SH-SY5Y (cell line): ENCODE measurements around the gene APOC3.

Source experiments
- GATA2 ChIP-seq: IDR thresholded peaks from 2 replicates; pipeline ENCODE4 v1.6.1; 2011; ENCODE audit warnings: mild to moderate bottlenecking, low read depth, low read length
- GATA3 ChIP-seq: IDR thresholded peaks from 2 replicates; pipeline ENCODE4 v1.6.1; 2011; ENCODE audit warnings: low read depth, mild to moderate bottlenecking, low read length, moderate library complexity

APOC3 gene

DNA sequence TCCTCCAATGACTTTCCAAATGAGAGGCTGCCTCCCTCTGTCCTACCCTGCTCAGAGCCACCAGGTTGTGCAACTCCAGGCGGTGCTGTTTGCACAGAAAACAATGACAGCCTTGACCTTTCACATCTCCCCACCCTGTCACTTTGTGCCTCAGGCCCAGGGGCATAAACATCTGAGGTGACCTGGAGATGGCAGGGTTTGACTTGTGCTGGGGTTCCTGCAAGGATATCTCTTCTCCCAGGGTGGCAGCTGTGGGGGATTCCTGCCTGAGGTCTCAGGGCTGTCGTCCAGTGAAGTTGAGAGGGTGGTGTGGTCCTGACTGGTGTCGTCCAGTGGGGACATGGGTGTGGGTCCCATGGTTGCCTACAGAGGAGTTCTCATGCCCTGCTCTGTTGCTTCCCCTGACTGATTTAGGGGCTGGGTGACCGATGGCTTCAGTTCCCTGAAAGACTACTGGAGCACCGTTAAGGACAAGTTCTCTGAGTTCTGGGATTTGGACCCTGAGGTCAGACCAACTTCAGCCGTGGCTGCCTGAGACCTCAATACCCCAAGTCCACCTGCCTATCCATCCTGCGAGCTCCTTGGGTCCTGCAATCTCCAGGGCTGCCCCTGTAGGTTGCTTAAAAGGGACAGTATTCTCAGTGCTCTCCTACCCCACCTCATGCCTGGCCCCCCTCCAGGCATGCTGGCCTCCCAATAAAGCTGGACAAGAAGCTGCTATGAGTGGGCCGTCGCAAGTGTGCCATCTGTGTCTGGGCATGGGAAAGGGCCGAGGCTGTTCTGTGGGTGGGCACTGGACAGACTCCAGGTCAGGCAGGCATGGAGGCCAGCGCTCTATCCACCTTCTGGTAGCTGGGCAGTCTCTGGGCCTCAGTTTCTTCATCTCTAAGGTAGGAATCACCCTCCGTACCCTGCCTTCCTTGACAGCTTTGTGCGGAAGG, 2.9 kb downstream of the APOC3 start:
- TF ChIP-seq GATA2: no peak
- no peak for TF ChIP-seq GATA3

DNA sequence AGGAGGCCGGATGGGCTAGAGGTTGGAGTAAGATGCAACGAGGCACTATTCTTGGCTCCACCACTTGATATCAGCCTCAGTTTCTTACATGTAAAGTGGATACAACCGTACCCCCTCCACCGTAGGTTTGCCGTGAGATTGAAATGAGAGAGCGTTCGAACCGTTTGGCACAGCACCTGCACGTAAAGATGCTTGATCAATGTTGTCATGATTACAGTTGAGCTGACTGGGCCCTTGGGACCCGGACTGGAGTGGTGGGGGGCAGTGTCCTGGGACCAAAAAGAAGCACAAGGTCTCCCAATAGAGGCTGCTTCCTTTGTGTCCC, 3.7 kb downstream of the APOC3 start:
- no peak for TF ChIP-seq GATA3
- TF ChIP-seq GATA2: no peak

DNA sequence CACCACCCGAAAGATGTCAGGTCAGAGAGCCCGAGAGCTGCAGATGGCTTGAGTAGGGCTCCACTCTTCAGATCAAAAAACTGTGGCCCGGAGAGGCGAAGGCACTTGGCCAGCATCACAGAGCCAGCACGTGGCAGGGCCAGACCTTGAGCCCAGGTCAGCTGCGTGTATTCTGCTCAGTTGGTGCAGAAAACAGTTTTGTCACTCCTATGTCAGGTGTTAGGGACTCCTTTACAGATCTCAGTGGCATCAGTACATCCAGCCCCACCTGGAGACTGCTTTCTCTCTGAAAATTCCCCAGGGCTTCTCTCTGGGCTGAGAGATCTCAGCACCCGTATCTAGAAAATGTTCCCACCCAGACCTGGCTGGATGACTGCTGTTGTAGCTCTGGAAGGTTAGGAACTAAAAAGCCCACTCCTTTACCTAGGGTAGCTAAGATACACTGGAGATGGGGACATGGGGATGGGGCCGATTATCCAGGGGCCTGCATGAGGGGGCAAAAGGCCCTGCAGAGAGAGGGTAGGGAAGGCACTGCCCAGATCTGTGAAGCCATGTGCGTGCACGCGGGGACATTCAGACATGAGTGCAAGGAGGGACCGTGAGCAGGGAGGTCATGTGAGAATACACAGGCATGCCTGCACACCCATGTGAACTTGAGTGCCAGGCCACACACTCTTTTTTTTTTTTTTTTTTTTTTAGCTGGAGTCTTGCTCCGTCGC, 4.3 kb downstream of the APOC3 start:
- no peak for TF ChIP-seq GATA3
- no peak for TF ChIP-seq GATA2

DNA sequence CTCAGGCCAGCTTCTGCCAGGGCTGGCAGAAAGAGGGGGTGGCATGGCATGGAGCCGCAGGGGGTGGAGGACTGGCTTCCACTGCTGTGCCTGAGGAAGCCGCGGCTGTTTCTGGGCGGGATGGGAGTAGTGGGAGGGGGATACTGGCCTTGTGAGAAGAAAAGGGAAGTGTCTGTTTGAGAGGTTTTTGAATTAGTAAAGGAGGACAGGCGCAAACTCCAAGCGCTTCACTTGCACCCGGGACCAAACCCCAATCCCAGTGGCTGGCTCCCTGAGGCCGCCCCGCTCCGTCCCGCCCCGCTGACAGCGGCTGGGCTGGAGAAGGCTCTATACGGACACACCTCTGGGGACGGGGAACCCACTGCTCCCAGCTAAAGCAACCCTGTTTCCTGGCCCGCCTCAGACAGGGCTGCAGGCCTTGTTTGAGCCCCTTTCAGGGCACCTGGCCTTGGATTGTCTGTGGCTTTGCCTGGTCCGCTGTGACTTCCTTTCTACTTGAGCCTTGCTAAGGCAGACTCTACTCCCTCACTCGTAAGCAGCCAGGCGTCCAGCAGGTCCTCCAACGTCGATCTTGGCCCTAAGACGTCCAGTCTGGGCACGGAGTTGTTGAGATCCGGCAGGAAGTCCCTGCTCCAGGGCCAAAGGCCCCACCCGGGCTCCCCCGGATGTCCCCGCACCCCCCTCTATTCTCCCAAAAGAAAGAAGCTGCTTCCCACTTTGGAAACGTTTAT, 5.5 kb downstream of the APOC3 start:
- no peak for TF ChIP-seq GATA2
- no peak for TF ChIP-seq GATA3

DNA sequence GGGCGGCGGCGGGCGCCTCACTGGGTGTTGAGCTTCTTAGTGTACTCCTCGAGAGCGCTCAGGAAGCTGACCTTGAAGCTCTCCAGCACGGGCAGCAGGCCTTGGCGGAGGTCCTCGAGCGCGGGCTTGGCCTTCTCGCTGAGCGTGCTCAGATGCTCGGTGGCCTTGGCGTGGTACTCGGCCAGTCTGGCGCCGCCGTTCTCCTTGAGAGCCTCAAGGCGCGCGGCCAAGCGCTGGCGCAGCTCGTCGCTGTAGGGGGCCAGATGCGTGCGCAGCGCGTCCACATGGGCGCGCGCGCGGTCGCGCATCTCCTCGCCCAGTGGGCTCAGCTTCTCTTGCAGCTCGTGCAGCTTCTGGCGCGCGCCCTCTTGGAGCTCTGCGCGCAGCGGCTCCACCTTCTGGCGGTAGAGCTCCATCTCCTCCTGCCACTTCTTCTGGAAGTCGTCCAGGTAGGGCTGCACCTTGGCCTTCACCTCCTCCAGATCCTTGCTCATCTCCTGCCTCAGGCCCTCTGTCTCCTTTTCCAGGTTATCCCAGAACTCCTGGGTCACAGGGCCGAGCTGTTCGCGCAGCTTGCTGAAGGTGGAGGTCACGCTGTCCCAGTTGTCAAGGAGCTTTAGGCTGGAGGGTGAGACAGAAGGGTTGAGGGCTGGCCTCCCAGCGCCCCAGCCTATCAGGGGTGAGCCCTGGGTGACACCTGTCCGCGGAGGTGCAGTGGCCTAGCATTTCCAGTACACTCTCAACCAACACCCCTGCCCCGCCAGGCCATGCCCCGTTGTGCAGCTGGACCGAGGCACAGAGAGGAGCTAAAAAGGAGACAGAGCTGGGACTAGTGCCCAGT, 6.3 kb downstream of the APOC3 start:
- TF ChIP-seq GATA2 (no peak), GATA3 (no peak)

DNA sequence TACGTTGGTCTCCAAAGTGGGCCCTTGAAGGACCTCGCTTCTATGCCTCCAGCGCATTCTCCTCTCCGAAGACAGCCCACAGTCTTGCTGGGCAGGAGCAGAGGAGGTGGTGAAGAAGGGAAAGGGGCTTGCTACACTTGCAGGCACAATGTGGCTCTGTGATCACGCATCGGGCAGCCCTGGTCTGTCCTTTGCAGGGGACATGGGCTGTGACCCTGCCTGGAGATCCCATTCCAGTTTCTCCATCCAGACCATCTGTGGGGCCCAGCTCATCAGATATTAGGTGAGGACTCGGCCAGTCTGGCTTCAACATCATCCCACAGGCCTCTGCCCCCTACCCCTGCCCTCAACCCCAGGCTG, 6.9 kb downstream of the APOC3 start:
- no peak for TF ChIP-seq GATA2
- TF ChIP-seq GATA3: no peak

DNA sequence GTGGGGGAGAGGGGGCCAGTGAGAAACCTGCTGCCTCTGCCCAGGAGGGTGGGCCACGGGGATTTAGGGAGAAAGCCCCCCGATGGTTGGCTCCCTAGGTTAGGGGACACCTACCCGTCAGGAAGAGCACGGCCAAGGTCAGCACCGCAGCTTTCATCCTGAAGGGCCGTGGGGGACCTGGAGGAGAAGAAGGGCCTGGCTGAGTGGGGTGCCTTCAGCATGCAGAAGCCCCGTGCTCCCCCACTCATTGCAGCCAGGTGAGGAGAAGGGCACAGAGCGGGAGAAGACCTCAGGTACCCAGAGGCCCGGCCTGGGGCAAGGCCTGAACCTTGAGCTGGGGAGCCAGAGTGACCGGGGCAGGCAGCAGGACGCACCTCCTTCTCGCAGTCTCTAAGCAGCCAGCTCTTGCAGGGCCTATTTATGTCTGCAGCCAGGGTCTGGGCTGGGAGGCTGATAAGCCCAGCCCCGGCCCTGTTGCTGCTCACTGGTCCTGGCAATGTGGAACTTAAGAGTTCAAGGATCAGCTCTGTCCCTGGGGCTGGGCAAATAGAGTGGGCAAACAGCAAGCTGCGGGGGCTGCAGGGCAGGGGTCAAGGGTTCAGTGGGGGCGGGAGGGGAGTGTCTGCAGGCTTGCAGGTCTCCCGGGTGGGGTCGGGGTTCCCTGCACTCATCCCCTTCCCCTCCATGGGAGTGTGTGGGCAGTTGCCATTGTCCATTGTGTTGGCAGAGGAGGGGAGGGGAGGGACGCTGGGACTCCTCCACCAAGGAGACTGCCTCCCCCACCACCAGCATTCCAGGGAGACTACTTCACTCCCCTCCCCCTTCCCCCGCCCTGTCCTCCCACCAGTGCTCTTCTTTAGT, 7.8 kb downstream of the APOC3 start, which contains the start of gene APOA1:
Gene APOA1 (minus strand): TSS at position 392 of the 861 bp plus-strand sequence. CDS start 235 bp downstream, at position 157.
- TF ChIP-seq GATA2 (no peak), GATA3 (no peak)

DNA sequence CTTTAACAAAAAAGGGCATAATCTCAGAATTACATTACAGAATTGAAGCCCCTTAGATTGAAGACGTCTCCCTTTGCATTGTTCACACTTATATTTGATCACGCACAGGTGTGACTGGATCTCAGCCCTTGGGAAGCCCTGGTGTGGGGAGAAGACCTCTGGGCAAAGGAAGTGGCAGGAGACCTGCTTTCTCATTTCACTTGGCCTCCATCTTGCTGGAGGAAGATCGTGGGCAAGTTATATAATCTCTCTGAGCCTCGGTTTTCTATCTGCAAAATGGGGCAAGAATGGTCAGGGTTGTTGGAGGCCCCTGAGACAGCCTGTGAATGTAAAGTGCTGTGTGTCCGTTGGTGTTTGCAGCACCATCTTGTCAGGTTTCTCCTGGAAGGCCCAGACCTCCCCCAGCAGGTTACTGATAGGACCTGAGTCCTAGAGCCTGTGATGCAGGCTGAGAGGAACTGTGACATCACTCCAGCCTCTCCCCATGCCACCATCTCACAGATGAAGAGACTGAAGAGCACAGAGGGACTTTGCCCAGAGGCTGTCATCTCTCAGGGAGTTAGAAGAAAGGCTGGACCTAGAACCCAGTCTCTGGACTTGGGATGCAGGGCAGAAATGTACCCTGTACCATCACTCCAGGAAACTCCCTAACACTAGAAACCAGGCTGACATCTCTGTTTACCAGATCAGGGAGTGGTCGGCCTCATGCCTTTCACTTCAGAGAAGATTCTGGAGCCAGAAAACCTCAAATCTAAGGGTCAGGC, 8.8 kb downstream of the APOC3 start:
- TF ChIP-seq GATA2: no peak
- no peak for TF ChIP-seq GATA3

DNA sequence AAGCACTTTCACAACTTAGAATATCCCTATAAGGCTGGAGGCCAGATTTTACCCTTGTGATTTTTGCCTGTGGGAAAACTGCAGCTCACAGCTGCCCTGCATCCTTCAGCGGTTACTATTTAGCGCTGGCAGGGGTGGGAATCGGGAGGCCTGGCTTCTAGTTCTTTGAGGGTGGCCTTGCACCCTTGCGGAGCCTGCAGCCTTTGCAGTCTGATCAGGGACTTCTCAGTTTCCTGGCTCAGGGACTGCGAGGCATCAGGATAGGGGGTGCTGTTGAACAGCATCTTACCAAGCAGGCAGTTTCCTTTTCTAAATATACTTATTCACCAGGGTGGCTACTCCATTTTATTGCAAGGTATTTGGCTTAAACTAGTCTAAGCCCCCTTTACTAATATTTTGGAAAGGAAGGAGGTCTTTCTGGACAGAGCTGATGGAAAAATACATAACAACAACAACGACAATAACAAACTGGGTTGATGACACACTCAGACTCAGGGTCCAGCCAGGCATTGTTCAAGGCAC, 10.6 kb downstream of the APOC3 start:
- TF ChIP-seq GATA2: no peak
- TF ChIP-seq GATA3: no peak

DNA sequence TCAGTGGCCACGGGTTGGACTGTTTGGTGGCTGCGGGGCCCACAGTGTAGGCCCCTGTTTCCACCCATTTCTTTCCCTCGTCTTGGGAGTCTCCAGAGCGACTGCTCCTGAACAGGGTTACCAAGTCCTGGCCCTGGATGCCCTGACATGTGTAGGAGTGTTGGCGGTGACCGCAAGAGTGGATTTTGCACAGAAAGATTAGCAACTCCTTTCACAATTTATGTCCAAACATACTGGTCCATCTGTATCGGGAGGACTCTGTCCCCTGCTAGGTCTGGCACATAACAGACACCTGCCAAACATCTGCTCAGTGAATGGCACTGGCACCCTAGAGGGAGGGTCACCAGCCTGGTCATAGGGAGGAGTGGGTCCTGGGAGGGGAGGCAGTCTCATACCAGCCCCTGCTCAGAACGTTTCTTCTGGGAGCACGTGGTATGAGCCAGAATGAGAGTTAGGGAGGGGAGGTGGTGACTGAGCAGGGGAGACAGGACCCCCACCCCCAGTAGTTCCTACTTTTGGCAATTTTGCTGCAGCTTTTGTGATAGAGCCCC, 11.1 kb downstream of the APOC3 start:
- TF ChIP-seq GATA2: no peak
- no peak for TF ChIP-seq GATA3

DNA sequence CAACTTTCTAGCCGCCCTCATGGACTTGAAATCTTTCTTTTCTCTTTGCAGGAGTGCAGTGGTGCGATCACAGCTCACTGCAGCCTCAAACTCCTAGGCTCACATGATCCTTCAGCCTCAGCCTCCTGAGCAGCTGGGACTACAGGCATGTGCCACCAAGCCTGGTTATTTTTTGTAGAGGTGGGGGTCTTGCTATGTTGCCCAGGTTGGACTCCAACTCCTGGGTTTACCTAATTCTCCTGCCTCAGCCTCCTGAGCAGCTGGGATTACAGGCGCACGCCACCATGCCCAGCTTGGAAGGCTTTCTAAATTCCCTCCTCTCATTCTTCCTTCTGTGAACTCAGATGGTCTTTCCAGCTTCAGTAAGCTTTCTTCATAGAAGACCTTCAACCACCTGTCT, 12.4 kb downstream of the APOC3 start:
- TF ChIP-seq GATA3 (no peak), GATA2 (no peak)

DNA sequence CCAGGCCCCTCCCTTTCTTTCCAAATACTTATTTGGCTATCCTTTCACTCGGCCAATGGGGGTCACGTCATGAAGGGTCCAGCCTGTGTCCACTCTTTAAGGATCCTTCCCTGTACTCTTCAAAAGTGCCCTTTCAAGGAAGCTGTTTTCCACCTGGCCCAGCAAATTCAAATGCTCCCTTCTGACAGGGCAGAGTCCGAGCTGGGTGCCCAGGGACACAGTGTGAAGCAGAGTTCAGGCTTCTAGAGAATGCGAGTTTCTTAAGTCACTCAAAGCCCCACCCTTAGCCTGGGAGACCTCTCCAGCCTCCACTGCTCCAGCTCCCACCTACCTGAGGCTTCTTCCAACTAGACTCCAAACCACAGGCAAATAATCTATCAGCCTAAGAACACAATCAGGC, 13.2 kb downstream of the APOC3 start:
- no peak for TF ChIP-seq GATA3
- TF ChIP-seq GATA2: no peak
